Natural killer cell (primary cell): ENCODE data around the gene GLRX. TPM values are rescaled to one million over a fixed set of nuclear protein-coding genes. Genes with fewer than 3 reads are reported as not detected.
A peak's percentile ranks its signal among the peaks of the same experiment; 100 is the strongest.

Source experiments
- ATAC-seq, 3 donors: fragments of 150-1000 bp in 2 of 3; fragments of 200-7000 bp in 1 of 3; cut with Tn5 transposase; 1 replicate in 1 of 3; 2 replicates in 2 of 3; pipeline ENCODE4 v1.10.0; 2021; ENCODE audit warnings: mild to moderate bottlenecking in 2 of 3, moderate library complexity in 2 of 3
- DNase-seq, 2 donors: peaks; one replicate each; pipeline versions ENCODE4 v3.0.0 to v3.0.0-alpha.2; 2013 to 2021; ENCODE audit warnings: mixed read lengths in 1 of 2
- H3K27ac ChIP-seq: one replicate; pipeline ENCODE4 v1.5.1; 2013; ENCODE audit warnings: mild to moderate bottlenecking, low read length
- H3K27me3 ChIP-seq: one replicate; pipeline ENCODE4 v1.6.1; 2013; ENCODE audit warnings: low read length; ENCODE audit not compliant: control insufficient read depth, insufficient read depth
- H3K36me3 ChIP-seq: one replicate; pipeline ENCODE4 v1.6.1; 2013; ENCODE audit warnings: low read length; ENCODE audit not compliant: control insufficient read depth, insufficient read depth
- H3K4me1 ChIP-seq: one replicate; pipeline ENCODE4 v1.6.1; 2013; ENCODE audit warnings: low read length; ENCODE audit not compliant: control insufficient read depth, insufficient read depth
- H3K4me3 ChIP-seq: one replicate; pipeline ENCODE4 v1.5.1; 2013; ENCODE audit warnings: low read length
- H3K9me3 ChIP-seq: one replicate; pipeline ENCODE4 v1.6.1; 2013; ENCODE audit warnings: low read length; ENCODE audit not compliant: control insufficient read depth, insufficient read depth
- H3K27ac Mint-ChIP-seq, 2 donors: one replicate each; pipeline ENCODE4 v1.8.0; 2022; ENCODE audit warnings: mild to moderate bottlenecking in 2 of 2, mixed read lengths in 2 of 2, moderate library complexity in 1 of 2
- H3K27me3 Mint-ChIP-seq, 2 donors: one replicate each; pipeline ENCODE4 v1.8.0; 2022; ENCODE audit warnings: low read depth in 2 of 2, mixed read lengths in 2 of 2
- H3K36me3 Mint-ChIP-seq: one replicate; pipeline ENCODE4 v1.8.0; 2022; ENCODE audit warnings: mixed read lengths
- H3K4me1 Mint-ChIP-seq, 2 donors: one replicate each; pipeline ENCODE4 v1.8.0; 2022; ENCODE audit warnings: mixed read lengths in 2 of 2
- H3K4me3 Mint-ChIP-seq: one replicate; pipeline ENCODE4 v1.8.0; 2022; ENCODE audit warnings: mild to moderate bottlenecking, moderate library complexity, mixed read lengths
- H3K9me3 Mint-ChIP-seq, 2 donors: one replicate each; pipeline ENCODE4 v1.8.0; 2022; ENCODE audit warnings: mixed read lengths in 2 of 2
- WGBS: methylation state at CpG from one replicate; pipeline ENCODE4 v1.1.7; 2013; ENCODE audit warnings: missing lambda C conversion rate; ENCODE audit not compliant: insufficient coverage; 5-methylcytosine and 5-hydroxymethylcytosine counted together
- intact Hi-C: fragments of 100-400 bp; cut with micrococcal nuclease; formaldehyde crosslinking; loops from one replicate; pipeline ENCODE4 v1.14.2; 2022
- total RNA-seq, 4 donors: library from RNA; stranded (reverse); fragments of 120-200 nt in 1 of 4; gene quantifications; one replicate each; pipeline versions ENCODE4 v1.2.3 to v1.2.4, GENCODE V29; 2013 to 2022
- TF ChIP-seq, protein P1 (sequence below): fragments of 200-600 bp; IDR thresholded peaks from one replicate; pipeline ENCODE4 v1.8.0; 2022; ENCODE audit warnings: antibody characterized with exemption

Gene GLRX
- total RNA-seq, 3 donors from 2014 or later (not counting 1 experiment from before 2014, with no cell fraction given) = 59.2 to 102 (median 62.5) TPM

DNA sequence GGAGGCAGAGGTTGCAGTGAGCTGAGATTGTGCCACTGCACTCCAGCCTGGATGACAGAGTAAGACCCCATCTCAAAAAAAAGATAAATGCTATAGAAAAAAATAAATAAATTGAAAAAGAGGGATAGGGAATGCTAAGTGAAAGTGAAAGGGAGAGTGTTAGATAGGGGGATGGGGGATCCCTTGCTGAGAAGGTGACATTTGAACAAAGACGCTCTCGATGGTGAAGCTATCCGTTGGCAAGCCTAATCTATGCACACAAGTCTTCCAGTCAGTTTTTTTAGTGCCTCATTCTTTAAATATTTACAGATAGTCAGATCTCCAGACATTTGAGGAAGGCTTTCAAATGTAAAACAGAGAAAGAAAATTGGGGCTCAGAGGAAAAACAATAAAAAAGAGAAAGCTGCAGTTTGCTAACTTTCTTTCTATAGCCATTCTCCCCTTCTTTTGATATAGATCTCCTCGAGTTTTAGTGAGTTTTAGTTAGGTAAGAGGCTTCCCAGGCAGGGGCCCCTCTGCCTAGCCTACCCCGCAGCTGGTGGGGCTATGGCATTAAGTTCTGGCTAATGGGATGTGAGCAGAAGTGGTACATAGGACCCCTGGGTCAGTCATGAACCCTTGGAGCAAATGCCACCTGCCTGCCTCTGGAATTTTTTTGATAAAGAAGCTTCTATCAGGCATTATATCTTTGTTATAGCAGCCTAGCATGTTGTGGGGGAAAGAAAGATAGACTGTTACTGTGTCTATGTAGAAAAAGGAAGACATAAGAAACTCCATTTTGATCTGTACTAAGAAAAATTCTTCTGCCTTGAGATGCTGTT is 12.0 kb downstream of the GLRX start:
- no peaks in the 10 kb centered on the region for H3K9me3 ChIP-seq
- TF ChIP-seq, protein P1, sequence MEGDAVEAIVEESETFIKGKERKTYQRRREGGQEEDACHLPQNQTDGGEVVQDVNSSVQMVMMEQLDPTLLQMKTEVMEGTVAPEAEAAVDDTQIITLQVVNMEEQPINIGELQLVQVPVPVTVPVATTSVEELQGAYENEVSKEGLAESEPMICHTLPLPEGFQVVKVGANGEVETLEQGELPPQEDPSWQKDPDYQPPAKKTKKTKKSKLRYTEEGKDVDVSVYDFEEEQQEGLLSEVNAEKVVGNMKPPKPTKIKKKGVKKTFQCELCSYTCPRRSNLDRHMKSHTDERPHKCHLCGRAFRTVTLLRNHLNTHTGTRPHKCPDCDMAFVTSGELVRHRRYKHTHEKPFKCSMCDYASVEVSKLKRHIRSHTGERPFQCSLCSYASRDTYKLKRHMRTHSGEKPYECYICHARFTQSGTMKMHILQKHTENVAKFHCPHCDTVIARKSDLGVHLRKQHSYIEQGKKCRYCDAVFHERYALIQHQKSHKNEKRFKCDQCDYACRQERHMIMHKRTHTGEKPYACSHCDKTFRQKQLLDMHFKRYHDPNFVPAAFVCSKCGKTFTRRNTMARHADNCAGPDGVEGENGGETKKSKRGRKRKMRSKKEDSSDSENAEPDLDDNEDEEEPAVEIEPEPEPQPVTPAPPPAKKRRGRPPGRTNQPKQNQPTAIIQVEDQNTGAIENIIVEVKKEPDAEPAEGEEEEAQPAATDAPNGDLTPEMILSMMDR = no peak
- Mint-ChIP-seq H3K27me3 (no peaks in the 10 kb centered on the region), H3K4me3 (peak overlapping the region; percentile 77), H3K4me1 (peaks cover 69 to 73% of the 10 kb centered on the region in 2 donors), H3K27ac (peak overlapping the region; percentile 81 to 94), H3K9me3 (no peaks in the 10 kb centered on the region), H3K36me3 (peaks cover 15% of the 10 kb centered on the region)
- no peak for ATAC-seq
- peaks cover 47% of the 10 kb centered on the region for H3K4me1 ChIP-seq
- H3K27me3 ChIP-seq = no peaks in the 10 kb centered on the region
- intact Hi-C loops = no loop called here
- peaks cover 32% of the 10 kb centered on the region for H3K36me3 ChIP-seq
- H3K27ac ChIP-seq = peak overlapping the region; percentile 77
- WGBS = 26% methylated on average over 4 of the region's 5 CpGs
- DNase-seq = peak in 1 of 2 donors; percentile 54
- no peak overlapping the region for H3K4me3 ChIP-seq

DNA sequence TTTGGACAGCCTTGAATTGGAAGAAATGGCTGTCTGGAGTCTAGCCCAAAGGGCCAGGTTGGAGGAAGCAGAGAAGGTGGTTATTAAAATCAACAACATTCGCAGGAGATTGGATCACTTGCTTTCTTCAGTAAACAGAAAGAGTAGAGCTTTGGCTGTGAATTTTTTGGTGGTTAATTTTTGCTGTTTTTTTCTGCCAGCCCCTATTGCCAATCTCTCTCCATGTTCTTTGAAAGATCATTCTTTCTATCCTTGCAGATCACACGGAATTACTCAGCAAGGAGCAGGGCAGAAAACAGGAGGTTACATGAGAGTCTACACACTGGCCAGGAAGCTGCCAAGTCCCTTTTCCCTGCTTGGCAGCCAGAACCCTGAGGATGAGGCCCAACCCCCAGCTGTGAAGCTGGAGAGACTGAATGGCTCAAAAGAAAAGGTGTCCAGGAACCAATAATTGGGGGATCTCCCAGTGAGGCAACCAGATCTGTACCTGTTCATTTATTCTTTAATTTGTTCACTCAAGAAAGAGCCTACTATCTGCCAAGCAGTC is 13.0 kb downstream of the GLRX start:
- Mint-ChIP-seq H3K27me3 (no peaks in the 10 kb centered on the region), H3K27ac (peak overlapping the region; percentile 81 to 94), H3K36me3 (peaks cover 13% of the 10 kb centered on the region), H3K4me3 (peak overlapping the region; percentile 77), H3K9me3 (no peaks in the 10 kb centered on the region), H3K4me1 (peaks cover 63% of the 10 kb centered on the region in 2 donors)
- Histone ChIP-seq H3K27me3 (no peaks in the 10 kb centered on the region), H3K36me3 (peaks cover 22% of the 10 kb centered on the region), H3K9me3 (no peaks in the 10 kb centered on the region), H3K4me3 (no peak overlapping the region), H3K4me1 (peaks cover 44% of the 10 kb centered on the region), H3K27ac (peak overlapping the region; percentile 77)
- intact Hi-C loops = loop anchor here (2.0 kb wide), 3 partner anchors 13 to 37 kb away; partner anchors contain the start of gene GLRX
- DNase-seq (peak in 1 of 2 donors; percentile 21), ATAC-seq (no peak)
- TF ChIP-seq, protein P1 = no peak
- 79% methylated on average over 2 of the region's 2 CpGs for WGBS

DNA sequence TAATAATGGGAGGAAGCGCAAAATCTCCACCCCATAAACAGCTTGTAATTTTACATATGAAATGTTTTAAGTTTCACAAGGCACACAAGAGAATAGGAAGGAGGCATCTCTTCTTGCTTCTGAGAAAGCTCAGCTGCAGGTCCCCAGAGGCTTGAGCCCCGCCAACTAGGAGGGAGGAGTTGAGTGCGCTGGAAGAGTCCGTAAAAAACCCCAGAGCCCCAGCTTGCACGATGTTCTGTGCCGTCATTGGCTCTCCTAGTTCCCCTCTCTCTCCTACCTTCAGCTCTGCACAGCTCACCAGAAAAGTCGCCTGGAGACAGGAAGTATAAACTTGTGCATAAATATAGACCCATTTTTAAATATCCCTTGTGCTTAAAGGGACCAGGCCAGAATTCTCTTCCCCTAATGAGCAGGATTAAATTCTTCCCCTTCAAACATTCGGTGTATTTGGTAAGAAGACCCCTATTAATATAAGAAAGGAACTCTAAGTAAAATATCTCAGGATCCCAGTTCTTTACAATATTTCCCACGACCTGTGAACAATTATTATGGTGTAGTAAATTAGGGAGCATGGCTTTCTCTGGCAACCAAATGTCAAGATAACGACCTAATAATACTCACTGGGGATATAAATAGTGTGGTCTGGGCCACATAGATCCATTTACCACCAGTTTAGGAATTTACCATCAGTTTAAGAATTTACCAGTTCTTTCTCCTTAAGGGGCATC is 13.7 kb downstream of the GLRX start:
- peaks cover 44% of the 10 kb centered on the region for H3K4me1 ChIP-seq
- H3K27me3 ChIP-seq = no peaks in the 10 kb centered on the region
- H3K27ac Mint-ChIP-seq = peak overlapping the region; percentile 81 to 94

More for the DNA sequence above, 13.7 kb downstream of the GLRX start:
- peaks cover 0 to 3% of the 10 kb centered on the region in 2 donors for H3K9me3 Mint-ChIP-seq
- peak overlapping the region; percentile 77 for H3K4me3 Mint-ChIP-seq
- 0% methylated on average over 6 of the region's 10 CpGs for WGBS
- peak; percentile 60 to 94 for DNase-seq
- peaks cover 16% of the 10 kb centered on the region for H3K36me3 ChIP-seq
- H3K27me3 Mint-ChIP-seq = no peaks in the 10 kb centered on the region
- H3K4me1 Mint-ChIP-seq = peaks cover 56 to 58% of the 10 kb centered on the region in 2 donors
- no peaks in the 10 kb centered on the region for H3K9me3 ChIP-seq
- H3K27ac ChIP-seq = peak overlapping the region; percentile 77
- TF ChIP-seq, protein P1 = no peak
- H3K36me3 Mint-ChIP-seq = peaks cover 8% of the 10 kb centered on the region
- H3K4me3 ChIP-seq = no peak overlapping the region
- intact Hi-C loops = loop anchor here (2.0 kb wide), 3 partner anchors 14 to 38 kb away; partner anchors contain the start of gene GLRX
- ATAC-seq = peak; percentile 99 to 100 (median 100)
